Stimulated activated CD8-positive, alpha-beta memory T cell treated with anti-CD3 and anti-CD28 coated beads, Interleukin-7, amount 100 ng/mL, for 24 hours (primary cell): ENCODE results near the gene IP6K2.
A peak's percentile ranks its signal among the peaks of the same experiment; 100 is the strongest.

Experiments
- DNase-seq: peaks from one replicate; pipeline ENCODE4 v3.0.0-alpha.2; 2020; ENCODE audit warnings: low read depth

Gene IP6K2

GRCh38 chr3:48688737-48689075 is 28.3 kb downstream of the IP6K2 start:
- DNase-seq, result no peak

- no peak for DNase-seq
Measured at GRCh38 chr3:48688032-48688736, 28.8 kb downstream of the IP6K2 start.

GRCh38 chr3:48687220-48687678 is 29.8 kb downstream of the IP6K2 start:
- DNase-seq, result no peak

DNA sequence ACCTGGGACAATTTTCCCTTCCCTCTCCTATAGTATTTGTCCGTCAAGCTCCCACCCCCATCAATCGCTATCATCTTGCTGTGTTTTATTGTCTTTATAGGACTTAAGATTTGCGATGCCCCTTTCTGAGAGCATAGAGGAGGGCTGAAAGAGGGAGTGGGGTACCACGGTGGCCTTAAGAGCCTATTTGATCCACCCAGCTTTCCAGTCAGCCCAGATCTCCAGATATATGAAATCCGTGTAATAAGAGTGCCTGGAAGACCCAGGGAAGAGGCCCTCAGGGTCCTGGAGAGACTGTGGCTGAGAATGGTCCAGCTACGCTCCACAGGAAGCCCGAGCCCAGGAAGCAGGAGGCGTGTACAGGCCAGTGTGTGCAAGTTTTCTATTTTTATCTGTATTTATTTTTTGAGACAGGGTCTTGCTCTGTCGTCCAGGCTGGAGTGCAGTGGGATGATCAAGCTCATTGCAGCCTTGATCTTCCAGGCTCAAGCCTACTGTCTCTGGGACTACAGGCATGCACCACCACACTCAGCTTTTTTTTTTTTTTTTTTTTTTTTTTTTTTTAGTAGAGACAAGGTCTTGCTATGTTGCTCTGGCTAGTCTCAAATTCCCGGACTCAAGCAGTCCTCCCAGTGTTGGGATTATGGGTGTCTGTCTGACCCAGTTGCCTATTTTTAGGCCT is 30.3 kb downstream of the IP6K2 start:
- no peak for DNase-seq

DNA sequence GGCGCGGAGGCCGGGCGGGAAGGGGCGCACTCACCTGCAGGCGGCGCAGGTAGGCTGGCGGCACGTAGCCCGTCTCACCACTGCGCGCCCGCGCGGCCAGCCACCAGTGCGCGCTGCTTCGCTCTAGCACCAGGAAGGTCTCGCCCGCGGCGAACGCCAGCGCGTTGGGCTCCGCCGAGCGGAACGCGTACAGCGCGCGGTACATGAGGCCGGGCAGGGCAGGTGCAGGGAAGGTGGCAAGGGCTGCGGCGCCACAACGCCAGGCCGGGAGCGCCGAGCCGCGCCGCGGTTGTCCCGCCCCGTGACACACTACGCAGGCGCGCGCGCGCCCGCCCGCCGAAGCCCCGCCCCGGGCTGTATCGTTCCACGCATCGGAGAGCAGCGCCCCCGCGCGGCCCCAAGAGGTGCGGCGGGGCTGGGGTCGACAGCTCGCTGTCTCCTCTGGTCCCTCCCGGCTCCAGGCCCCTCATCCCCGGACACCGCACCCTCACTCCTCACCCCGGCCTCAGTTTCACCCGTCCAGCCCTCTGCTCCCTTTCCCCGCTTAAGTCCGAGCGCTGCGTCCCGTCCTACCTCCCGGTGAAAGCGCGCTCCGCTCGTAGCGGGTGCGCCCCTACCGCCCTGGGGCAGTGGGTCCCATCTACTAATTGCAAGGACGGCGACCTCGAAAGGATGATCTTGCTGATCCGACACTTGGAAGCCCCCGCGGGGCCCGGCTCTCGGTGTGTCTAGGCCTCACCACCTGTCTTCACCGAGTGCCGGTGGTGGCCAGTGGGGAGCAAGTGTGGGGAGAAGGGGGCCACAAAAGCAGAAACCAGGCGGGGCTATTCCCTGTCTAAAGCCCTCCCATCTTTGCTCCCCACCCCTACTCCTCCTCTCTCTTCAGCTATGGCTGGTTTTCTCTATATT is 31.2 kb downstream of the IP6K2 start, which contains the start of gene NCKIPSD:
Gene NCKIPSD (minus strand): TSS at position 313 of the 909 bp plus-strand sequence. CDS start 108 bp downstream, at position 205.
- peak; percentile 84 for DNase-seq

GRCh38 chr3:48685293-48685602 is 31.8 kb downstream of the IP6K2 start:
- no peak for DNase-seq

GRCh38 chr3:48684480-48685143 is 32.4 kb downstream of the IP6K2 start:
- no peak for DNase-seq

GRCh38 chr3:48684054-48684349 is 33.0 kb downstream of the IP6K2 start:
- DNase-seq, result no peak

GRCh38 chr3:48682786-48683185 is 34.2 kb downstream of the IP6K2 start:
- no peak for DNase-seq

- DNase-seq, result no peak
Measured at GRCh38 chr3:48681974-48682610, 34.9 kb downstream of the IP6K2 start.

DNA sequence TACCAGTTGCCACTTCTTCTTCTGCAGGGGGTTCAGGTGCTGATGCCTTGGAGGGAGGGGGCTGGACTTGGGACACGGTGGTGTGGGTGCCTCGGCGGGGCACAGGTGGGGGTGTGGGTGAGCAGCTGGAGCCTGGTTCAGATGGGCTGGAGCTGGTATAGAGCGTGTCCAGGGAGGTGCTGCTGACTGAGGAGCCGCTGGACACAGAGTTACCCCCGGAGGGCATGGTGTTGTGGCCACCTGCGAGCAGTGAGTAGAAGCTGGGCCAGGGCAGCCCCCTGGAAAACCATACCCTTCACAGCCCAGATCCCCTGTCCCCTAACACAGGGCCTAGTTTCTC is 35.5 kb downstream of the IP6K2 start:
- no peak for DNase-seq

GRCh38 chr3:48680811-48681540 is 36.0 kb downstream of the IP6K2 start:
- DNase-seq, result no peak

GRCh38 chr3:48679411-48680391 is 37.3 kb downstream of the IP6K2 start:
- DNase-seq, result no peak

- no peak for DNase-seq
Measured at GRCh38 chr3:48678566-48679380, 38.2 kb downstream of the IP6K2 start.

GRCh38 chr3:48678056-48678455 is 39.0 kb downstream of the IP6K2 start:
- no peak for DNase-seq

GRCh38 chr3:48674505-48674904 is 42.5 kb downstream of the IP6K2 start:
- no peak for DNase-seq

DNA sequence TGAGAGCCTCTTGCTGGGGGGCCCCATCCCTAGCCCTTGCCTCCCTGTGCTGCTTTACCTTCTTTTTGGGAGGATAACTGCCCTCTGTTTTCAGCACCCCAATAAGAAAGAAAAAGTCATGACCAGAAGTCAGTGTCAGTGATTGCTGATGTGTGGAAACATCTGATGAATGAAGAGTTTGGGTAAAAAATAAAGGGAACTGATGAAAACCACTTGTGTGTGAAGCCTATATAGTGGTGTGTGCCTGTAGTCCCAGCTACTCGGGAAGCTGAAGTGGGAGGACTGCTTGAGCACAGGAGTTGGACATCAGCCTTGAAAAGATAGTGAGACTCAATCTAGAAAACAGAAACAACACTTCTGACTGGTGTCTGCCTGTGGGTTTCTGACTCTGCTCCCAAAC is 44.5 kb downstream of the IP6K2 start:
- no peak for DNase-seq

- DNase-seq, result no peak
Measured at GRCh38 chr3:48664929-48665328, 52.1 kb downstream of the IP6K2 start.

DNA sequence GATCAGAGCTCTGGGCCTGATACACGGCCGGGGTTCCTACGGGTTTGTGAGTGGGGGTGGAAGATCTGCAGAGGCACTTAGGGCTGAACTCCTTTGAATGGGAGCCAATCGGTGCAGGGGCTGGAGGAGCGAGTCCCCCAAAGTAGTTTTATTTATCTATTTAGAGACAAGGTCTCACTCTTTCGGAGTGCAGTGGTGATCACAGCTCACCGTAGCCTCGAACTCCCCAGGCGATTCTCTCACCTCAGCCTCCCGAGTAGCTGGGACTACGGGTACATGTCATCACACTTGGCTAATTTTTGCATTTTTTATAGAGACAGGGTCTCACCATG is 52.7 kb downstream of the IP6K2 start:
- DNase-seq, result no peak
